Caco-2 (cell line): ENCODE measurements around the gene POU2F2. TPM values are rescaled to one million over a fixed set of nuclear protein-coding genes. Genes with fewer than 3 reads are reported as not detected.
A peak's percentile ranks its signal among the peaks of the same experiment; 100 is the strongest.

ENCODE experiments used
- BruUV-seq: library from RNA; stranded (reverse); fragments of 400-500 nt; replicated peaks from 2 replicates; lab custom pipeline; 2021; lab: Mats Ljungman, UMichigan
- CTCF ChIA-PET: fragments of 300-600 bp; sonication (Branson Sonifier 250); formaldehyde crosslinking; loops from one replicate; lab custom pipeline; 2022; ENCODE audit warnings: antibody characterized with exemption; lab: Charles Lee
- POLR2A ChIA-PET: fragments of 300-600 bp; sonication (Branson Sonifier 250); formaldehyde crosslinking; loops from one replicate; lab custom pipeline; 2022; ENCODE audit warnings: antibody characterized with exemption; lab: Charles Lee
- DNase-seq, 2 experiments: peaks; one replicate each; pipeline versions ENCODE4 v3.0.0 to v3.0.0-alpha.2; 2020 to 2022
- H3K27me3 ChIP-seq: replicated peaks from 2 replicates; pipeline ENCODE4 v1.6.0; 2011; ENCODE audit warnings: low read length; ENCODE audit not compliant: control insufficient read depth, insufficient read depth
- H3K36me3 ChIP-seq: 2 replicates; pipeline ENCODE4 v1.5.1; 2011; ENCODE audit warnings: low read length; ENCODE audit not compliant: control insufficient read depth, insufficient read depth
- H3K4me1 ChIP-seq: fragments of 250-450 bp; sonication (Bioruptor Pico); 2 replicates; pipeline ENCODE4 v1.5.1; 2020; ENCODE audit warnings: mild to moderate bottlenecking
- H3K4me3 ChIP-seq: 2 replicates; pipeline ENCODE4 v1.5.1; 2011; ENCODE audit warnings: low read depth, mild to moderate bottlenecking, control low read depth, low read length
- H3K9me3 ChIP-seq: fragments of 250-450 bp; sonication (Bioruptor Pico); 2 replicates; pipeline ENCODE4 v1.5.1; 2020; ENCODE audit warnings: mild to moderate bottlenecking, moderate library complexity
- H3K27ac Mint-ChIP-seq: one replicate; pipeline ENCODE4 v1.8.0; 2022; ENCODE audit warnings: mixed read lengths; ENCODE audit not compliant: unreplicated experiment
- H3K27me3 Mint-ChIP-seq: one replicate; pipeline ENCODE4 v1.8.0; 2022; ENCODE audit warnings: mixed read lengths; ENCODE audit not compliant: insufficient read depth, unreplicated experiment
- H3K36me3 Mint-ChIP-seq: one replicate; pipeline ENCODE4 v1.8.0; 2022; ENCODE audit warnings: mild to moderate bottlenecking, mixed read lengths; ENCODE audit not compliant: insufficient read depth, unreplicated experiment
- H3K4me1 Mint-ChIP-seq: one replicate; pipeline ENCODE4 v1.8.0; 2022; ENCODE audit warnings: low read depth, mixed read lengths; ENCODE audit not compliant: unreplicated experiment
- H3K4me3 Mint-ChIP-seq: one replicate; pipeline ENCODE4 v1.8.0; 2022; ENCODE audit warnings: mild to moderate bottlenecking, moderate library complexity, mixed read lengths; ENCODE audit not compliant: unreplicated experiment
- H3K9me3 Mint-ChIP-seq: one replicate; pipeline ENCODE4 v1.8.0; 2022; ENCODE audit warnings: mixed read lengths; ENCODE audit not compliant: unreplicated experiment
- CTCF ChIP-seq, 2 experiments: fragments of 200-600 bp in 1 of 2; IDR thresholded peaks; 1 replicate in 1 of 2; 2 replicates in 1 of 2; pipeline versions ENCODE4 v1.5.1 to v1.8.0; 2011 to 2022; ENCODE audit warnings: antibody characterized with exemption in 1 of 2, control low read depth in 1 of 2, inconsistent platforms in 1 of 2, low read depth in 1 of 2, low read length in 1 of 2, mild to moderate bottlenecking in 1 of 2, moderate library complexity in 1 of 2; ENCODE audit not compliant: insufficient read depth in 1 of 2, severe bottlenecking in 1 of 2, unreplicated experiment in 1 of 2
- intact Hi-C: fragments of 100-400 bp; cut with micrococcal nuclease; formaldehyde crosslinking; loops from one replicate; pipeline ENCODE4 v1.10.0; 2022; ENCODE audit not compliant: unreplicated experiment
- total RNA-seq: library from RNA; stranded (reverse); gene quantifications from 2 replicates; pipeline ENCODE4 v1.2.3, GENCODE V29; 2022

Gene POU2F2
- total RNA-seq, 1 experiment from 2014 or later: 1.5 TPM

DNA sequence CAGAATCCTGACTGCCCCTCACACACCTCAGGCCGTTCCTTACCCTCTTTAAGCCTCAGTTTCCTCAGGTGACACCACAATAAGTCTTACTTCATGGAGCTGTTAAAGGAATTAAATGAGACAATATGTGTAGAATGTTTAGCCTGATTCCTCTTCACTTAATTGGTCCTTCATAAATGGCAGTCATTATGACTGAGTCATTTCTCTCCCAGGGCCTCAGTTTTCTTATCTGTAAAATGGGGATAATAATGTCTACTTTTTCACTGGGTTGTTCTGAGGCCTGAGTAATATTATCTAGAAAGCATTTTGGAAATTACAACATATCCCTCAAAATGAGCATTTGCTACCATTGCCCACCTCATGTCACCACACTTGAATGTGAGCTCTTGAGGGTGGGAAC lies 21.6 kb downstream of the POU2F2 start:
- ChIA-PET CTCF (no interaction called here), POLR2A (no interaction called here)
- Mint-ChIP-seq H3K36me3 (no peaks in the 10 kb centered on the region), H3K27ac (no peak overlapping the region), H3K4me1 (no peaks in the 10 kb centered on the region), H3K9me3 (no peaks in the 10 kb centered on the region), H3K4me3 (no peak overlapping the region), H3K27me3 (peaks cover 11% of the 10 kb centered on the region)
- no peaks in the 10 kb centered on the region for H3K36me3 ChIP-seq
- DNase-seq: no peak
- BruUV-seq: no TSS peak
- intact Hi-C loops: no loop called here
- no peaks in the 10 kb centered on the region; the same call in 1 of the 2 replicates for H3K4me1 ChIP-seq
- H3K4me3 ChIP-seq: no peak overlapping the region
- no peak for TF ChIP-seq CTCF (IDR thresholded peaks at IDR 0.05; ENCODE audit: insufficient read depth in 1 of 2, low read depth in 1 of 2, low read length in 1 of 2, severe bottlenecking in 1 of 2, unreplicated experiment in 1 of 2)
- H3K27me3 ChIP-seq: no peaks in the 10 kb centered on the region
- no peaks in the 10 kb centered on the region for H3K9me3 ChIP-seq

- Histone ChIP-seq H3K27me3 (0 out of 2 replicates have a peak, but pooled peaks cover 1% of the 10 kb centered on the region), H3K9me3 (no peaks in the 10 kb centered on the region), H3K4me3 (no peak overlapping the region), H3K36me3 (no peaks in the 10 kb centered on the region), H3K4me1 (no peaks in the 10 kb centered on the region; the same call in 1 of the 2 replicates)
- no TSS peak for BruUV-seq
- Mint-ChIP-seq H3K36me3 (no peaks in the 10 kb centered on the region), H3K4me3 (no peak overlapping the region), H3K27me3 (peaks cover 16% of the 10 kb centered on the region), H3K4me1 (no peaks in the 10 kb centered on the region), H3K9me3 (no peaks in the 10 kb centered on the region), H3K27ac (no peak overlapping the region)
- no peak for TF ChIP-seq CTCF (IDR thresholded peaks at IDR 0.05; ENCODE audit: insufficient read depth in 1 of 2, low read depth in 1 of 2, low read length in 1 of 2, severe bottlenecking in 1 of 2, unreplicated experiment in 1 of 2)
- no peak for DNase-seq
- ChIA-PET CTCF (interaction anchor here (1.1 kb wide), 1 partner anchor 30 kb away, joined by 4 read pairs; no protein-coding TSS in a partner anchor), POLR2A (no interaction called here)
- intact Hi-C loops: no loop called here
Observed at GRCh38 chr19:42109896-42110295, 22.4 kb downstream of the POU2F2 start.

DNA sequence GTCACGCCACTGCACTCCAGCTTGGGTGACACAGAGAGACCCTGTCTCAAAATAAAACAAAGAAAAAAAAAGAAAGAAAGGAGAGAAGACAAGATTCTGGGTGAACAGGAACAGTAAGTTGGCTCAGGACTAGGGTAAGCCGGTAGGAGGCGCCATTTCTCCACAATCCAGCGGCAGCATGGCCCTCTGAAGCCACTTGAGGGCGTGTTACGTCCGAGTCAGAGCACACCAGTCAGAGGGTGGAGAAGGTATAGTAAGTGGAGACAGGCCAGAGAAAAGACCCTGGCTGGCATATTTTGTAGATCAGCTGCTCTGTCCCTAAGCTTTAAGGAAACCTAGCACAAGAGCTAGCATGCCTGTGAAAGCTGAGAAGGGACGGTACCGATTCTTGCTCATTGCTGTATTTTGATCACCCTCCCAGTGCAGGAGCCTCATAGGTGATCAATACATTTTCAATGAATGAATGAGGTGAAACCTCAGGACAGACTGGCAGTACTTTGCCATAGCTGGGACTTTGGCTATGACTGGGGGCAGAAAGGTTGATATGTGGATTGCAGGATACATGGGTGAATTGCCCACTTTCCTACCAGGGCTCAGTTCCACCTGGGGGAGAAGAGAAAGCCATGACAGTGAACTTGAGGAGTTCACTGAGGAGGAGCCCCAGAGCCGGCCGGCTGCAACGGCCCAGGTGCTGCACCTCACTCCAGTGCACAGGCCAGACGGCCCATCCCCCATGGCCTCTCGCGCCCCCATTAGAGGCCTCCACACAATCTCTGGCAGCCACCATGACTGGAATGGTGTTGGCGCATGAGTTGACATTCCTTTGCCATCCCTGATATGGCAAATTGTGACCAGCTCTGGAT lies 23.5 kb downstream of the POU2F2 start:
- H3K4me3 ChIP-seq: no peak overlapping the region
- BruUV-seq: no TSS peak
- POLR2A ChIA-PET: no interaction called here
- peaks cover 17% of the 10 kb centered on the region for H3K27me3 Mint-ChIP-seq
- no peaks in the 10 kb centered on the region for H3K36me3 ChIP-seq
- DNase-seq: peak; percentile 78 to 80
- H3K36me3 Mint-ChIP-seq: no peaks in the 10 kb centered on the region
- H3K9me3 ChIP-seq: no peaks in the 10 kb centered on the region
- no peak overlapping the region for H3K27ac Mint-ChIP-seq
- no peaks in the 10 kb centered on the region for H3K4me1 Mint-ChIP-seq
- H3K4me1 ChIP-seq: no peaks in the 10 kb centered on the region
- no peaks in the 10 kb centered on the region for H3K9me3 Mint-ChIP-seq
- peak; percentile 98 to 99 for TF ChIP-seq CTCF (IDR thresholded peaks at IDR 0.05; ENCODE audit: insufficient read depth in 1 of 2, low read depth in 1 of 2, low read length in 1 of 2, severe bottlenecking in 1 of 2, unreplicated experiment in 1 of 2)
- no peak overlapping the region for H3K4me3 Mint-ChIP-seq
- intact Hi-C loops: loop anchor here (1.0 kb wide), 1 partner anchor 217 kb away; the partner anchor contains the start of gene MEGF8
- H3K27me3 ChIP-seq: 0 out of 2 replicates have a peak, but pooled peaks cover 1% of the 10 kb centered on the region
- CTCF ChIA-PET: interaction anchor here (1.1 kb wide), 1 partner anchor 32 kb away, joined by 4 read pairs; no protein-coding TSS in a partner anchor
